Skeletal muscle cell (primary cell): ENCODE measurements around the gene FGFBP2.
A peak's percentile ranks its signal among the peaks of the same experiment; 100 is the strongest.
"Not testable (repeated sequence)": the region's sequence is repeated elsewhere in the genome, so short reads cannot be mapped to it uniquely, and the experiment has no call there.

Source experiments
- DNase-seq: peaks from one replicate; pipeline ENCODE4 v3.0.0-alpha.2; 2010; ENCODE audit warnings: low read depth
- H3K4me3 ChIP-seq: 2 replicates; pipeline ENCODE4 v1.5.1; 2011; ENCODE audit warnings: low read depth, mild to moderate bottlenecking, control low read depth, low read length, moderate library complexity

FGFBP2 gene

DNA sequence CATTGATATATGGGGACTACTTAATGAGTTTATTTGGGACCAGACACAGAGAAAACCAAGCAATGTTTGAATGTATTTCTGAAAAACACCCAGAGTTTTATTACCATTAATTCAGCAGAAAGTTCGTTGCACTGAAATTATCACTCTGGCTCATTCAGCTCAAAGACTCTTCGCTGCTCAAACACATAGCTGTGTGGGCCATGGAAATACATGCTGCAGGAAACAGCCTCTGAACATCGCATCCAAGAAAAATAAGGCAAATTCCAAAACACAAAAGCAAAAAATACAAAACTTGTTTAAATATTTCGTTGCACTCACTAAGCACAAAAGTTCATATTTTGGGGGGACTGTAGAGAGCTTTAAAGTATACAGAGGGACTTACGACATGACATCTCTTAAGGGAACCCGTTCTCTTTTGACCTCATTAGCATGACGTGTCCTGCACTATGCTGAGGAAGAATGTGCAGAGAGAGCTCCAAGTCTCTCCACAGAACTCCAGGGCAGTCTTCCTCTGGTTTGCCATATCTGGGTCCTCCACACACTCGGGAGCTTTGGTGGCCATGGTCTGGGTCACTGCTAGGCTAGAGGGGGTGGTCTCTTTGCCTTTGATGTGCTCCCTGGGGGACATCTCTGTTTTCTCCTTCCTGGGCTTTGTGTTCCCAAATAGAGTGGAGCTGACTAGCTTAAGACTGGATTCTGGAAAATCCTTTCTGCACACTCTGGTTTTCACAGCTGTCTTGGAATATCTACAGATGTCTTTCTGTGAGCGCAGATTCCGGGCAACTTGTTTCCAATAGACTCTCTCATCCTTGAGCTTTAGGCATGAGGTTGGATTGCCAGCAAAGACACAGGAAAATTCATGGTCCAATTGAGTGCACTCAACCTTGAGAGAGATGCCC is 27.2 kb downstream of the FGFBP2 start:
- no peak overlapping the region for H3K4me3 ChIP-seq

GRCh38 chr4:15934259-15934658 is 28.7 kb downstream of the FGFBP2 start:
- no peak for DNase-seq
- H3K4me3 ChIP-seq, result no peak overlapping the region

More for the DNA sequence above, 27.2 kb downstream of the FGFBP2 start:
- DNase-seq, result no peak

- no peak overlapping the region for H3K4me3 ChIP-seq
- no peak for DNase-seq
These were observed 31.3 kb downstream of the FGFBP2 start for GRCh38 chr4:15931451-15932210.

- no peak overlapping the region for H3K4me3 ChIP-seq
- DNase-seq, result no peak
These were observed 32.7 kb downstream of the FGFBP2 start for GRCh38 chr4:15930314-15930713.

DNA sequence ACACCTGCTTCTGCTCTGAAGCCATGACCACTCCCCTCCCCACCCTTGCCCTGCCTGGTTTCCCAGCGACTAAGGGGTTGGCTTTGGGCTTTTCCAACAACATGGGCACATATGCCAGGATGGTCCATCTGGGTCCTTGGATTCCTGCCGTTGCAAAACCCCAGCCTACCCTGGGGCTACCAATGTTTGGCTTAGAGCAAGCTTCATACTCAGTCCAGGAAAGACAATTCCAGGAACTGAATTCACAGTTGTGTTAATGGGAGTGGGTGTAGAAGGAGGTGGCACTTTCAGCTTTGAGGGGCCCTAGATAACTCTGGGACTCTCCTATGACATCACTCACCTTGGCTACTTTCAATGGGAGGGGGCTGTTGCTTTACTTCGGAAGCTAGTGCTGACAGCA is 33.4 kb downstream of the FGFBP2 start:
- no peak for DNase-seq

GRCh38 chr4:15928883-15929282 is 34.1 kb downstream of the FGFBP2 start:
- no peak for DNase-seq
- no peak overlapping the region for H3K4me3 ChIP-seq

More for the DNA sequence above, 33.4 kb downstream of the FGFBP2 start:
- H3K4me3 ChIP-seq, result no peak overlapping the region

- no peak overlapping the region for H3K4me3 ChIP-seq
- DNase-seq, result no peak
These were observed 36.5 kb downstream of the FGFBP2 start for GRCh38 chr4:15926486-15926885.

- no peak for DNase-seq
- no peak overlapping the region for H3K4me3 ChIP-seq
These were observed 37.1 kb downstream of the FGFBP2 start for GRCh38 chr4:15925830-15926229.

DNA sequence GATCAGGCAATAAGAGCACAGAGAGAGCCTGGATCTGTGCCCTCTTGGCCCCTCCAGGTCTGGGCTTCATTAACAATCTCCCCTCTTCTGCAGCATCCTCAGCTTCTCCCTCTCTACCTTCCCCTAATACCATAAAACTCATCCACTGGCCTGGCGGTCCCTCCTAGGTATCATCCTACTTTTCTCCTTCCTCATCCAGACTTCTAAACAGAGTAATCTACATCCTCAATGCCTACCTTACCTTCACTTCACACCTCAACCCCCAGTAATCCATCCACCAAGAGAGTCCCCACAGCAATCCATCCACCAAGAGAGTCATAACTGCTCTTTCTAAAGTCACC is 41.4 kb downstream of the FGFBP2 start:
- no peak overlapping the region for H3K4me3 ChIP-seq
- no peak for DNase-seq

DNA sequence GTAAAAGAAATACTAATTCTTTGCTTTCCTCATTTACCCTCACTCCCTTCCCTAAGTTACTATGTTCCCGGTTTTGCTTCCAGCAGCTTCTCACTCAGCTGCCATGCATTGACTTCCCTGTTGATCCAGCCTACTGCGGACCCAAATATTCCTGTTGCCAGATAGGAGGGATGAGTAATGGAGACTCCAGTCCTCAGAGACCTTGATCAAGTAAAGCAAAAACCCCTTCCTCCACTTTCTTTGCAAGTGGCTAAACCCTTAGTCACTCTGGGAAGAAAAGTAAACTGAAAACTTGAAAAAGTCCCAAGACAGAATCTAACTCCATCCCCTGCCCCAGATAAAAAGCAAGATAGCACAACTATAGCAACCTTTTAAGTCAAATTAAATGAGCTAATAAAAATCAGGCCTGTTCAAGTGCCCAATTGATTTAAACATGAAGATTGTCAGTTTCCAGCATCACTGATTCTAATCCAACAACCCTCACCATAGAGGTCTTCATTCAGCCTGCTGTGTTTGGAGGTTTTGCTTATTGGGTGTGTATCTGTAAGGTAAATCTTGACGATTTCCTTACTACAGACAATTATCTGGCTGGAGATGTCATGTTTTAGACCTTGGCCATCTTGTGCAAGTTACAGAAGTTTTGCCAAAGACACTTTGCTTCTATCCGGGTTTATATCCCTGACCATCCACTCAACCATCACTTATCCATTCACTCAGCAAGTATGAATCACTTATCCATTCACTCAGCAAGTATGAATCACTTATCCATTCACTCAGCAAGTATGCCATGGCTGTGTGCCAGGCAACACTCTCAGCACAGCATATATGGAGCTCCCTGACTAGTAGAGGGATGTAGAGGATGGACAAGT is 42.0 kb downstream of the FGFBP2 start:
- no peak overlapping the region for H3K4me3 ChIP-seq
- peak; percentile 93 for DNase-seq

DNA sequence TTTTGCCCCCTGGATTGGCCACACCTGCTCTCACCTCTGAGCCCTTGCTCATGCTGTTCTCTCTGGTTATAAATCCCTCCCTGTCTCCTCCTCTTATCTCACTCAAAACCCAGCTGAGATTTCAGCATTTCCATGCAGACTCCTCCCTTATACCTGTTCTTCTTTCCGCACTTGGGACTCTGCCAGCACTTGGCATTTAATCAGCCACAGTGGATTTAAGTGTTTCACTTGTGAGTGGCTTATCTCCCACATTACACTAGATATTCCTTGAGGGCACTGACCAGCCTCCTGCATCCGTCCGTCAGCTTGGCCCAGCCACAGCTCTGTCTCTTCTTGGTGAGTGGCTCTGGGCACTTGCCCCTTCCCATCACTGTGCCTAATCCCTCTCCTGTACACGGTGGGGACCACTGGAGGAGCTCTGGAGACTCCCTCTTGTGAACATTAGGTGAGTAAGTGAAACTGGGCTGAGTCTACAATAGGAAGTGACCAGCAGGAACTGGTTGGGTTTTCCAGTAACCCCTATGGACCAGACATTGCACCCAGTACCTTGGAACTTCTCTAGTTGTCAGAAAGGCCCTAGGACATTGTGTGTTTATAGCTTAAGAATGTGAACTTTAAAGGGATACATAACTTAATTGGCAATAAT is 44.4 kb downstream of the FGFBP2 start:
- no peak for DNase-seq
- no peak overlapping the region for H3K4me3 ChIP-seq

- H3K4me3 ChIP-seq, result no peak overlapping the region
- DNase-seq, result no peak
These were observed 45.7 kb downstream of the FGFBP2 start for GRCh38 chr4:15917297-15917696.

DNA sequence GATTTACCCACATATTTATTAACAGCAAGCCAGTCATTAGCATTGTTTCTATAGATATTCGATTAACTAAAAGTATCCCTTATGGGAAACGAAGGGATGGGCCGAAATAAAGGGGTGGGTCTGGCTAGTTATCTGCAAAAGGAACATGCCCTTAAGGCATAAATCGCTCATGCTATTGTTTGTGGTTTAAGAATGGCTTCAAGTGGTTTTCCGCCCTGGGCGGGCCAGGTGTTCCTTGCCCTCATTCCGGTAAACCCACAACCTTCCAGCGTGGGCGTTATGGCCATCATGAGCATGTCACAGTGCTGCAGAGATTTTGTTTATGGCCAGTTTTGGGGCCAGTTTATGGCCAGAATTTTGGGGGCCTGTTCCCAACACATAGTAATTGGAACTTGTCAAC is 46.6 kb downstream of the FGFBP2 start:
- not testable (repeated sequence) for H3K4me3 ChIP-seq, DNase-seq

DNA sequence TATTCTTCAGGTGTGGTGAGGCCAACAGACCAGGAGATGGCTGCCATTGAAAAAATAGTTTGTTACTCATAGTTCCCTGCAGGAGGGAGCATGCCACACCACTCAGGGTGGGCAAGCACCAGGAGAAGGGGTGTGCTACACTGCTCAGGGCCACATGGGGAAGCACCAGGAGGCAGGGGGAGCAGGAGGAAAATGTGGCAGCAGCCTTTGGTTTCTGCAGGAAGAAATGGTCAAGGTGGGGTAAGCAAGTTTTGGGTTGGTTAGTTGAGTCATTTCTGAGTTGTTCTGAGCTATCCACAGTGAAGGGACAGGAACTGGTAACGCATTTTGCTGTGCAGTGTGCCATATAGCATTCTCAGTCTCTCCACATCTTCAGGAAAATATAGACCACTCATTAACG is 48.2 kb downstream of the FGFBP2 start:
- no peak for DNase-seq

DNA sequence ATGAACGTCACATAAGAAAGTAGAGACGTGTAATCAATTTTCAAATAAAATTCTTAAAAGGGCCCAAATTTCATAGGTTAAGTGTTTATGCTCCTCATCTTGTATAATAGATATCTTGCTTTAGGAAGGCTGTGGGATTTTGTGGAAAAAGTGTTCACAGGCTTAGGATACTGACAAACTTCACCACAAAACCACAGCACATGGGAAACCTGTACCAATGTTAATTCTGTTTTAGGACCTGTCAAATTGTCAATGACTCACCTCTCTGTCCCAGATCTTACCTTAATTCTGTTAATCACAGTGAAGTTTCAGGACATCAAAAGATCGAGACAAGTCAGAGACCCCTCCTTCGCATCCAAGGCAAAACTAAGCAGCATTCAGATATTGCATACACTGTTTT is 48.7 kb downstream of the FGFBP2 start:
- no peak overlapping the region for H3K4me3 ChIP-seq

More for the DNA sequence above, 48.2 kb downstream of the FGFBP2 start:
- no peak overlapping the region for H3K4me3 ChIP-seq

GRCh38 chr4:15913631-15913970 is 49.4 kb downstream of the FGFBP2 start:
- DNase-seq, result peak; percentile 82
- H3K4me3 ChIP-seq, result no peak overlapping the region

More for the DNA sequence above, 48.7 kb downstream of the FGFBP2 start:
- no peak for DNase-seq

DNA sequence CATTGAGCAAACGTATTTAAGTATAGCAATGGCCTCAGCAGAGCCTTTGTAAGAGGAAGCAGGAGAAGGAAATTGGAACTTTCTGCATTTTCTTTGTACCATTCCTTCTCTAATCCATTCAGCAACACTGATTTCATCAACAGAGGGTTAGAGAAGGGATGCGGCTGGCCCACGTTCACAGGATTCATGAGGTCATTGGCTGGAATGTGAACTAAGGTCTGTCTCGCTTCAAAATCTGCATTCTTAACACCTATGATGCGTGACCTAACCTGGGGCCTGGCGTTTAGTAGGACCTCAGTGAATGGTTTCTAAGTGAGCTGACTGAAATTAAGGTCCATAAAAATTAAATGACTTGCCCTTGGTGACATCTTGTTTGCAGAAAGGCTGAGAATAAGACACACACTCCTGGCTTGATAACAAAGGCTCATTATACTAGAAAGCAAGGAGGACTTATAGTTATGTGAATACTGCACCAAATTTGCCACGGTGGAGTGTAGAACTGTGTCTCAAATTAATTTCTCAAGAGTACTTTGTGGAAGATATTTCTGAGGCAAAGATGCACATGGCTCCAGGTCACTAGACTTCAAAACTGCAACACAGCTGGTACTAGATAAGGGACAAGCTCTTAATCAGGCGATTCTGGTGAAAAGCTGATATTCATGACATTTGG is 49.9 kb downstream of the FGFBP2 start:
- no peak for DNase-seq
- H3K4me3 ChIP-seq, result no peak overlapping the region

GRCh38 chr4:15912236-15912635 is 50.7 kb downstream of the FGFBP2 start:
- no peak overlapping the region for H3K4me3 ChIP-seq
- DNase-seq, result no peak
